HEK293 (cell line): Measurements from ENCODE around the gene LRBA.

Source experiments
- CTCF ChIA-PET: fragments of 350-600 bp; formaldehyde crosslinking; extraction: SDS; loops from one replicate; lab custom pipeline; 2021; ENCODE audit warnings: antibody characterized with exemption; lab: Yijun Ruan, JAX
- POLR2A ChIA-PET: fragments of 300-600 bp; formaldehyde crosslinking; extraction: SDS; loops from one replicate; lab custom pipeline; 2020; ENCODE audit warnings: antibody characterized with exemption, inconsistent platforms; lab: Yijun Ruan, JAX
- H3K27ac ChIP-seq: fragments of 200-500 bp; sonication (Bioruptor generic); 2 replicates; pipeline ENCODE4 v1.5.1; 2014; ENCODE audit warnings: low read depth, low read length, control low read depth, inconsistent platforms; ENCODE audit errors: extremely low read depth
- H3K36me3 ChIP-seq, 2 experiments: fragments of 200-500 bp in 1 of 2; sonication (Bioruptor generic) in 1 of 2; 1 replicate in 1 of 2; 2 replicates in 1 of 2; pipeline ENCODE4 v1.5.1; 2014 to 2017; ENCODE audit warnings: inconsistent platforms in 2 of 2, low read length in 2 of 2; ENCODE audit not compliant: control insufficient read depth in 2 of 2, insufficient read depth in 1 of 2
- H3K4me1 ChIP-seq: fragments of 200-500 bp; sonication (Bioruptor generic); 2 replicates; pipeline ENCODE4 v1.5.1; 2014; ENCODE audit warnings: mild to moderate bottlenecking, low read length, inconsistent platforms; ENCODE audit not compliant: control insufficient read depth, insufficient read depth
- H3K4me3 ChIP-seq: 2 replicates; pipeline ENCODE4 v1.5.1; 2011; ENCODE audit warnings: low read depth, mild to moderate bottlenecking, control low read depth, low read length, moderate library complexity
- H3K9me3 ChIP-seq: fragments of 200-500 bp; sonication (Bioruptor generic); 2 replicates; pipeline ENCODE4 v1.5.1; 2014; ENCODE audit warnings: low read depth, low read length, inconsistent platforms; ENCODE audit not compliant: control insufficient read depth, insufficient read depth
- ATF2 ChIP-seq: fragments of 450-650 bp; formaldehyde crosslinking; IDR thresholded peaks from 2 replicates; pipeline ENCODE4 v1.5.1; 2016; ENCODE audit warnings: missing biosample characterization, missing genetic modification characterization, low read depth
- SP7 ChIP-seq: fragments of 450-650 bp; formaldehyde crosslinking; IDR thresholded peaks from 2 replicates; pipeline ENCODE4 v1.5.1; 2016; ENCODE audit warnings: missing biosample characterization, missing genetic modification characterization
- ZBTB17 ChIP-seq: fragments of 450-650 bp; formaldehyde crosslinking; IDR thresholded peaks from 2 replicates; pipeline ENCODE4 v1.5.1; 2016; ENCODE audit warnings: missing biosample characterization, missing genetic modification characterization
- ZBTB49 ChIP-seq: fragments of 450-650 bp; formaldehyde crosslinking; IDR thresholded peaks from 2 replicates; pipeline ENCODE4 v1.5.1; 2016; ENCODE audit warnings: missing biosample characterization, missing genetic modification characterization, low read depth
- ZBTB6 ChIP-seq: fragments of 450-650 bp; formaldehyde crosslinking; IDR thresholded peaks from 2 replicates; pipeline ENCODE4 v1.5.1; 2017; ENCODE audit warnings: missing biosample characterization, missing genetic modification characterization
- ZBTB7A ChIP-seq: fragments of 450-650 bp; formaldehyde crosslinking; IDR thresholded peaks from 2 replicates; pipeline ENCODE4 v1.5.1; 2016; ENCODE audit warnings: low read depth, missing biosample characterization, missing genetic modification characterization
- ZIC2 ChIP-seq: fragments of 450-650 bp; formaldehyde crosslinking; IDR thresholded peaks from 2 replicates; pipeline ENCODE4 v1.5.1; 2016; ENCODE audit warnings: missing biosample characterization, missing genetic modification characterization
- ZNF239 ChIP-seq: fragments of 450-650 bp; formaldehyde crosslinking; IDR thresholded peaks from 2 replicates; pipeline ENCODE4 v1.5.1; 2016; ENCODE audit warnings: missing biosample characterization, missing genetic modification characterization
- ZNF266 ChIP-seq: fragments of 450-650 bp; formaldehyde crosslinking; IDR thresholded peaks from 2 replicates; pipeline ENCODE4 v1.5.1; 2016; ENCODE audit warnings: missing biosample characterization, missing genetic modification characterization, low read depth
- ZNF398 ChIP-seq: fragments of 450-650 bp; formaldehyde crosslinking; IDR thresholded peaks from 2 replicates; pipeline ENCODE4 v1.5.1; 2017; ENCODE audit warnings: missing biosample characterization, missing genetic modification characterization
- ZNF449 ChIP-seq: fragments of 450-650 bp; formaldehyde crosslinking; IDR thresholded peaks from 2 replicates; pipeline ENCODE4 v1.5.1; 2017; ENCODE audit warnings: missing biosample characterization, mild to moderate bottlenecking, missing genetic modification characterization, moderate library complexity
- ZNF488 ChIP-seq: fragments of 450-650 bp; formaldehyde crosslinking; IDR thresholded peaks from 2 replicates; pipeline ENCODE4 v1.5.1; 2016; ENCODE audit warnings: missing biosample characterization, missing genetic modification characterization
- ZNF571 ChIP-seq: fragments of 450-650 bp; formaldehyde crosslinking; IDR thresholded peaks from 2 replicates; pipeline ENCODE4 v1.5.0; 2017; ENCODE audit warnings: missing biosample characterization, missing genetic modification characterization
- ZNF621 ChIP-seq: fragments of 450-650 bp; formaldehyde crosslinking; IDR thresholded peaks from 2 replicates; pipeline ENCODE4 v1.5.1; 2017; ENCODE audit warnings: missing biosample characterization, missing genetic modification characterization
- ZNF677 ChIP-seq: fragments of 450-650 bp; IDR thresholded peaks from 2 replicates; pipeline ENCODE4 v1.5.0; 2018; ENCODE audit warnings: missing biosample characterization, mild to moderate bottlenecking, missing genetic modification characterization, moderate library complexity

Gene LRBA

GRCh38 chr4:150939530-150939929 lies 75.6 kb downstream of the LRBA start (continued):
- TF ChIP-seq ZNF621 (tag by site-specific recombination) (no peak), ZNF488 (tag by site-specific recombination) (no peak)

- TF ChIP-seq ZBTB6 (tag by site-specific recombination): no peak
- 0 out of 2 replicates have a peak, but pooled peaks have one; percentile 31 for TF ChIP-seq ATF2 (tag by site-specific recombination)
- Histone ChIP-seq H3K9me3 (no peaks in the 10 kb centered on the region), H3K4me3 (no peak overlapping the region), H3K36me3 (no peaks in the 10 kb centered on the region), H3K4me1 (peaks cover 7% of the 10 kb centered on the region), H3K27ac (no peak overlapping the region)
- CTCF ChIA-PET: interaction anchor here (0.6 to 1.0 kb wide), 3 partner anchors 10 to 956 kb away, joined by 3 read pairs; no protein-coding TSS in a partner anchor
- POLR2A ChIA-PET: no interaction called here
Measured at GRCh38 chr4:150938873-150939499, 76.1 kb downstream of the LRBA start.

- TF ChIP-seq ZBTB17 (tag by site-specific recombination) (peak; percentile 64; the same call in 1 of the 2 replicates), ZBTB49 (no peak)
- POLR2A ChIA-PET: interaction anchor here (0.9 kb wide), 1 partner anchor 76 kb away, joined by 4 read pairs; the partner anchor contains the start of gene LRBA
- Histone ChIP-seq H3K27ac (no peak overlapping the region), H3K9me3 (no peaks in the 10 kb centered on the region), H3K4me3 (no peak overlapping the region), H3K36me3 (no peaks in the 10 kb centered on the region), H3K4me1 (peaks cover 5% of the 10 kb centered on the region)
- CTCF ChIA-PET: interaction anchor here (0.6 to 1.0 kb wide), 3 partner anchors 9 to 22 kb away, joined by 3 to 5 read pairs (median 3); no protein-coding TSS in a partner anchor
Measured at GRCh38 chr4:150938417-150938816, 76.7 kb downstream of the LRBA start.

GRCh38 chr4:150934022-150934421 lies 81.1 kb downstream of the LRBA start:
- no peak overlapping the region for H3K4me3 ChIP-seq
- ChIA-PET CTCF (no interaction called here), POLR2A (no interaction called here)
- H3K27ac ChIP-seq: no peak overlapping the region
- H3K9me3 ChIP-seq: no peaks in the 10 kb centered on the region
- peaks cover 4% of the 10 kb centered on the region; the same call in 1 of the 2 replicates for H3K4me1 ChIP-seq
- H3K36me3 ChIP-seq: no peaks in the 10 kb centered on the region
- TF ChIP-seq ZNF677 (tag by site-specific recombination) (no peak), ZNF398 (tag by site-specific recombination) (no peak), ZNF488 (tag by site-specific recombination) (no peak), SP7 (tag by site-specific recombination) (no peak), ZNF239 (tag by site-specific recombination) (no peak), ZNF266 (tag by site-specific recombination) (no peak), ZIC2 (no peak), ZNF571 (no peak), ZNF449 (no peak), ZBTB7A (tag by site-specific recombination) (no peak)
